Measurements from ENCODE around the gene CSRP2. TPM values are rescaled to one million over a fixed set of nuclear protein-coding genes. Genes with fewer than 3 reads are reported as not detected.

The CSRP2 gene
- total RNA-seq, 6 donors from 2014 or later, result 9.9 to 26.3 (median 22.2) TPM

DNA sequence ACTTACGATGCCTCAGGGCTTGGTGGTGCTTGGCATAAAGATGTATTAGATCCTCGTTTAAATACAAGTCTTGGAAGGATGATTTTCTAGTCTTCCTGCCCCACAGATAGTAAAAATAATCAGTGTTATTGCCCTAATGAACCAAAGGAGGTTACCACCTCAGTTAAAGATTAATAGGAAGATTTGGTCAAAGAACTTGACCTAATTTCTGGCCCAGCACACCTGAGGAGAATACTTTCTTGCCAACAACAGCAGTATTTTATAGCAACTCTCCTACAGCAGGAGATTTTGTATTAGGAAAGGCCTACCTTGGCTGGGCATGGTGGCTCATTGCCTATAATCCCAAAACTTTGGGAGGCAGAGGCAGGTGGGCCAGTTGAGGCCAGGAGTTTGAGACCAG lies 31.6 kb downstream of the CSRP2 start:
- Histone ChIP-seq H3K9me3 (no peaks in the 10 kb centered on the region), H3K36me3 (peaks cover 12 to 49% (median 23%) of the 10 kb centered on the region in 4 donors), H3K4me3 (no peak overlapping the region), H3K27me3 (no peaks in the 10 kb centered on the region), H3K4me1 (no peaks in the 10 kb centered on the region), H3K27ac (no peak overlapping the region)
- TF ChIP-seq, protein P1, sequence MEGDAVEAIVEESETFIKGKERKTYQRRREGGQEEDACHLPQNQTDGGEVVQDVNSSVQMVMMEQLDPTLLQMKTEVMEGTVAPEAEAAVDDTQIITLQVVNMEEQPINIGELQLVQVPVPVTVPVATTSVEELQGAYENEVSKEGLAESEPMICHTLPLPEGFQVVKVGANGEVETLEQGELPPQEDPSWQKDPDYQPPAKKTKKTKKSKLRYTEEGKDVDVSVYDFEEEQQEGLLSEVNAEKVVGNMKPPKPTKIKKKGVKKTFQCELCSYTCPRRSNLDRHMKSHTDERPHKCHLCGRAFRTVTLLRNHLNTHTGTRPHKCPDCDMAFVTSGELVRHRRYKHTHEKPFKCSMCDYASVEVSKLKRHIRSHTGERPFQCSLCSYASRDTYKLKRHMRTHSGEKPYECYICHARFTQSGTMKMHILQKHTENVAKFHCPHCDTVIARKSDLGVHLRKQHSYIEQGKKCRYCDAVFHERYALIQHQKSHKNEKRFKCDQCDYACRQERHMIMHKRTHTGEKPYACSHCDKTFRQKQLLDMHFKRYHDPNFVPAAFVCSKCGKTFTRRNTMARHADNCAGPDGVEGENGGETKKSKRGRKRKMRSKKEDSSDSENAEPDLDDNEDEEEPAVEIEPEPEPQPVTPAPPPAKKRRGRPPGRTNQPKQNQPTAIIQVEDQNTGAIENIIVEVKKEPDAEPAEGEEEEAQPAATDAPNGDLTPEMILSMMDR (IDR thresholded peaks at IDR 0.05), result no peak
- TF ChIP-seq POLR2AphosphoS5 (IDR thresholded peaks at IDR 0.05), result no peak
- no peak for TF ChIP-seq POLR2A (IDR thresholded peaks at IDR 0.05)
- TF ChIP-seq EP300 (IDR thresholded peaks at IDR 0.05), result no peak
- ATAC-seq (ENCODE audit: low FRiP score in 2 of 2) (no peak), DNase-seq (no peak)
- WGBS, 2 donors, result 89 to 92% methylated on average over 2 of the region's 2 CpGs

DNA sequence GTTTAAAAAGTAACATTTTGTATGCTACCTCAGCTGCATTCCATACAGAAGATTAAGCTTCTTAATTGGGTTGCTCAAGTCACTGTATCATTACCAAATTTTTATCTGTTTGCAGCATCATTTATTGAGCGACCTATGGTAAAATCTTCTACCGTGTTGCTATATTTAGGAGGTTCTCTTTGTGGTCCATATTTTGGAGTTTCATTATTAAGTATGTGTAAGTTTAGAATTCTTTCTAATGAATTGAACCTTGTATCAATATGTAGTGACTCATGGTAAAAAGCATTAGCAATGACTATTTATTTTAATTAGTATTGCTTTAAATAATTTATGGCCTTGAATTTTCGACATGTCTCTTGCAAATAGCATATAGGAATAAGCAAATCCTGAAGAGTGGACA lies 42.2 kb downstream of the CSRP2 start:
- H3K4me3 ChIP-seq, result no peak overlapping the region
- H3K36me3 ChIP-seq, result peaks cover 0 to 20% (median under 1%) of the 10 kb centered on the region in 4 donors
- no peaks in the 10 kb centered on the region for H3K9me3 ChIP-seq
- H3K27ac ChIP-seq, result no peak overlapping the region
- H3K4me1 ChIP-seq, result no peaks in the 10 kb centered on the region
- H3K27me3 ChIP-seq, result no peaks in the 10 kb centered on the region
- ATAC-seq (ENCODE audit: low FRiP score in 2 of 2) (no peak), DNase-seq (no peak)
- TF ChIP-seq POLR2A (IDR thresholded peaks at IDR 0.05) (no peak), EP300 (IDR thresholded peaks at IDR 0.05) (no peak), POLR2AphosphoS5 (IDR thresholded peaks at IDR 0.05) (no peak)
- TF ChIP-seq, protein P1 (IDR thresholded peaks at IDR 0.05), result no peak
- 55 to 96% methylated on average over 3 of the region's 3 CpGs for WGBS, 2 donors

DNA sequence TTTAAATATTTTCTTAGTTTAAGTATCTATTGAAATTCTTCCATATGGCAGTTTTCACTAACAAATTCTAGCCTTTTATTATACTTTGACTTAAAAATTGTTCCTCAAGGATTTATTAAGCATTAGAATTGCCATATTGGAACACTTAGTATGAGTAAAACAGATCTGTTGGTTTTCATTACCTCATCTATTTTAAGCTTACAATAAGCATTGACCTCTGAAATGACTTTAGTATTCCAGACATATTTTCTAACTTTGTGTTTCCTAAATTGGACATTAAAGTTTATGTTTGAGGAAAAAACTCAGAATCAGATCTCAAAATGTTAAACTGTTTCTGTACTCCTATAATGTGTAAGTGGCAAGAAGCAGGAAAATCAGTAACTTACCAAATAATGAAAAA lies 48.4 kb downstream of the CSRP2 start:
- no peak for ATAC-seq (ENCODE audit: low FRiP score in 2 of 2)
- H3K4me3 ChIP-seq, result no peak overlapping the region

DNA sequence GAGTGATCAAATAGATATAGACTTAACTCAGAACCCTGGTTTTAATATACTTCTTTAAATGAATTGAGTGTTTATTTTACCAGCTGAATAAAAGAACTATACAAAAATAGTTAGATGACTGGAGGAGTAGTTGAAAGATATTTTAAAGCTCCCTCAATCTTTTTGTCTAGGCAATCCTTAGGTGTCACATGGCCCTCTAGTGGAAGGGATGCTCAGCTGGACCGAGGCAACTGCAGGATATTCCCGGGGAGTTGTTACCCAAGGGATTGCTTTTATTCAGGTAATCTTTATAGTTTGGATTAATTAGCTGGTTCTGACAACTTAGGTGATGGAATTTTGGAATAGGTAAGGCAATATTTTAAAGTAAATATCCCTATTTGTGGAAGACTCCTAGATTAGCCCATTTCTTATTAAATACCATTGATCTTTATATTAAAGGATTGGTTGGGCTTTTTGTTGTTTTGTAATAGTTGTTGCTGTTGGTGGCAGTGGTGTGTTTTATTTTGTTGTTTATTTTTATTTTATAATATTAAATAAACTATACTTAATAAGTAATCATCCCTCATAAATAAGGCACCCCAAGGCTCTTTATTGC lies 57.8 kb downstream of the CSRP2 start:
- peaks cover 0 to 24% (median 5%) of the 10 kb centered on the region in 4 donors for H3K36me3 ChIP-seq
- no peak for DNase-seq
- H3K4me1 ChIP-seq, result no peaks in the 10 kb centered on the region
- H3K27me3 ChIP-seq, result no peaks in the 10 kb centered on the region
- no peak for ATAC-seq (ENCODE audit: low FRiP score in 2 of 2)
- no peak overlapping the region for H3K27ac ChIP-seq
- H3K4me3 ChIP-seq, result no peak overlapping the region
- TF ChIP-seq, protein P1 (IDR thresholded peaks at IDR 0.05), result peak in 2 of 6 experiments; percentile 21 to 39
- TF ChIP-seq POLR2A (IDR thresholded peaks at IDR 0.05), result no peak
- no peak for TF ChIP-seq POLR2AphosphoS5 (IDR thresholded peaks at IDR 0.05)
- TF ChIP-seq EP300 (IDR thresholded peaks at IDR 0.05), result no peak
- no peaks in the 10 kb centered on the region for H3K9me3 ChIP-seq
- 48 to 54% methylated on average over 2 of the region's 2 CpGs for WGBS, 2 donors

More for the DNA sequence above, 48.4 kb downstream of the CSRP2 start:
- TF ChIP-seq POLR2AphosphoS5 (IDR thresholded peaks at IDR 0.05) (no peak), EP300 (IDR thresholded peaks at IDR 0.05) (no peak), POLR2A (IDR thresholded peaks at IDR 0.05) (no peak)
- TF ChIP-seq, protein P1 (IDR thresholded peaks at IDR 0.05), result no peak
- Histone ChIP-seq H3K27me3 (no peaks in the 10 kb centered on the region), H3K9me3 (no peaks in the 10 kb centered on the region), H3K4me1 (no peaks in the 10 kb centered on the region), H3K36me3 (peaks cover 0 to 45% (median 6%) of the 10 kb centered on the region in 4 donors), H3K27ac (no peak overlapping the region)
- no peak for DNase-seq

DNA sequence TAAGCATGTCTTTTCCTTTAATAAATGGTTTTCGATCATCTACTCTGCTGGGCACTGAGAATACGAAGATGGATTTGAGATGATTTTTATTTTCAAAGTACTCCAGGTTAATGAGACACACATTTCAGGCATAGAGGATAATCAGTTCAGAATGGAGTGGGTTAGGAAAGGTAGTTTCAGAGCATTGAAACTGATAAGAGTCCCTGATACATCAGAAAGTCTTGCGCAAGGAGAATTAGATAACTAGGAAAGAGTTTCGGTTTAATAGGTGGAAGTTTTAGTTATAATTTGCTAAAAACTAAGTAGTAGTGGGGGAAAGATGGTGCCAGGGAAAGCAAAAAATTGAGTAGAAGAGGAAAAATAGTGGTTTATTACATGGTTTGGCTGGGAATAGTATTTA lies 64.8 kb downstream of the CSRP2 start:
- H3K36me3 ChIP-seq, result peaks cover 0 to 48% (median under 1%) of the 10 kb centered on the region in 4 donors

More for the DNA sequence above, 64.8 kb downstream of the CSRP2 start:
- WGBS, 2 donors, result 98 to 99% methylated on average over 4 of the region's 4 CpGs
- H3K27me3 ChIP-seq, result no peaks in the 10 kb centered on the region
- TF ChIP-seq POLR2A (IDR thresholded peaks at IDR 0.05) (no peak), EP300 (IDR thresholded peaks at IDR 0.05) (no peak), POLR2AphosphoS5 (IDR thresholded peaks at IDR 0.05) (no peak)
- TF ChIP-seq, protein P1 (IDR thresholded peaks at IDR 0.05), result no peak
- H3K4me3 ChIP-seq, result no peak overlapping the region
- H3K4me1 ChIP-seq, result no peaks in the 10 kb centered on the region
- no peaks in the 10 kb centered on the region for H3K9me3 ChIP-seq
- no peak for ATAC-seq (ENCODE audit: low FRiP score in 2 of 2)
- H3K27ac ChIP-seq, result no peak overlapping the region
- no peak for DNase-seq

Measured in upper lobe of left lung (tissue), 6 donors.